BJ (cell line): ENCODE data around the gene CHGA. TPM values are rescaled to one million over a fixed set of nuclear protein-coding genes. Genes with fewer than 3 reads are reported as not detected.

ENCODE experiments used
- CTCF ChIA-PET: fragments of 350-600 bp; formaldehyde crosslinking; extraction: SDS; loops from one replicate; lab custom pipeline; 2021; ENCODE audit warnings: antibody characterized with exemption, inconsistent platforms; lab: Yijun Ruan, JAX
- POLR2A ChIA-PET: fragments of 300-600 bp; sonication (Branson Sonifier 250); formaldehyde crosslinking; extraction: SDS; loops from one replicate; lab custom pipeline; 2021; ENCODE audit warnings: antibody characterized with exemption; lab: Charles Lee
- DNase-seq: peaks from one replicate; pipeline ENCODE4 v3.0.0-alpha.2; 2011; ENCODE audit warnings: low read depth
- H3K27me3 ChIP-seq: 2 replicates; pipeline ENCODE4 v1.6.0; 2011; ENCODE audit warnings: low read length; ENCODE audit not compliant: control insufficient read depth, insufficient read depth
- H3K36me3 ChIP-seq: 2 replicates; pipeline ENCODE4 v1.5.1; 2011; ENCODE audit warnings: low read length; ENCODE audit not compliant: control insufficient read depth, insufficient read depth
- H3K4me3 ChIP-seq: 2 replicates; pipeline ENCODE4 v1.5.1; 2011; ENCODE audit warnings: low read depth, mild to moderate bottlenecking, control low read depth, low read length
- CTCF ChIP-seq: IDR thresholded peaks from 2 replicates; pipeline ENCODE4 v1.5.1; 2011; ENCODE audit warnings: low read depth, mild to moderate bottlenecking, control low read depth, inconsistent platforms, low read length, moderate library complexity; ENCODE audit not compliant: insufficient read depth
- polyA plus RNA-seq: library from polyadenylated mRNA; depleted of rRNA; stranded (reverse); fragments of >200 nt; gene quantifications from 2 replicates; pipeline ENCODE4 v1.2.3, GENCODE V29; 2011

The CHGA gene
- polyA plus RNA-seq, 1 experiment, result not detected

- Histone ChIP-seq H3K36me3 (no peaks in the 10 kb centered on the region; the same call in 1 of the 2 replicates), H3K27me3 (no peaks in the 10 kb centered on the region), H3K4me3 (no peak overlapping the region)
- CTCF ChIA-PET, result interaction anchor here (1.3 to 1.4 kb wide), 2 partner anchors 20 to 142 kb away, joined by 4 read pairs; no protein-coding TSS in a partner anchor
- POLR2A ChIA-PET, result no interaction called here
- no peak for DNase-seq
- TF ChIP-seq CTCF, result no peak
These were observed 48.7 kb downstream of the CHGA start for GRCh38 chr14:92971601-92972180.

- CTCF ChIA-PET, result interaction anchor here (0.6 to 2.3 kb wide), 14 partner anchors 9 to 166 kb away, joined by 3 to 7 read pairs (median 4); no protein-coding TSS in a partner anchor
These were observed 50.4 kb downstream of the CHGA start for GRCh38 chr14:92973261-92973797.

GRCh38 chr14:92973798-92974372 lies 50.9 kb downstream of the CHGA start:
- ChIA-PET CTCF (interaction anchor here (0.6 to 2.3 kb wide), 14 partner anchors 9 to 165 kb away, joined by 3 to 7 read pairs (median 4); no protein-coding TSS in a partner anchor), POLR2A (no interaction called here)
- DNase-seq, result no peak

More at GRCh38 chr14:92973261-92973797, 50.4 kb downstream of the CHGA start:
- Histone ChIP-seq H3K4me3 (no peak overlapping the region), H3K36me3 (no peaks in the 10 kb centered on the region; the same call in 1 of the 2 replicates), H3K27me3 (no peaks in the 10 kb centered on the region)
- DNase-seq, result peak; percentile 59
- POLR2A ChIA-PET, result no interaction called here
- peak; percentile 88 for TF ChIP-seq CTCF

GRCh38 chr14:92974541-92975345 lies 51.8 kb downstream of the CHGA start:
- TF ChIP-seq CTCF, result no peak
- Histone ChIP-seq H3K4me3 (no peak overlapping the region), H3K27me3 (no peaks in the 10 kb centered on the region), H3K36me3 (no peaks in the 10 kb centered on the region)
- DNase-seq, result no peak
- POLR2A ChIA-PET, result no interaction called here
- CTCF ChIA-PET, result interaction anchor here (0.9 to 2.3 kb wide), 7 partner anchors 9 to 165 kb away, joined by 3 to 7 read pairs (median 3); no protein-coding TSS in a partner anchor

More at GRCh38 chr14:92973798-92974372, 50.9 kb downstream of the CHGA start:
- no peak for TF ChIP-seq CTCF
- no peak overlapping the region for H3K4me3 ChIP-seq
- no peaks in the 10 kb centered on the region for H3K27me3 ChIP-seq
- no peaks in the 10 kb centered on the region; the same call in 1 of the 2 replicates for H3K36me3 ChIP-seq
